SK-N-MC (cell line): Measurements from ENCODE around the gene LTC4S.

ENCODE experiments used
- DNase-seq: peaks from one replicate; pipeline ENCODE4 v3.0.0-alpha.2; 2011; ENCODE audit warnings: low read depth, low spot score
- H3K27ac ChIP-seq: fragments of 200-600 bp; sonication (generic); 2 replicates; pipeline ENCODE4 v1.5.1; 2016; ENCODE audit warnings: mixed run types
- H3K36me3 ChIP-seq: fragments of 200-600 bp; sonication (generic); 2 replicates; pipeline ENCODE4 v1.6.1; 2017; ENCODE audit warnings: antibody characterized with exemption, low read length, mixed read lengths; ENCODE audit not compliant: insufficient read depth
- H3K4me3 ChIP-seq: fragments of 200-600 bp; sonication (generic); 2 replicates; pipeline ENCODE4 v1.5.1; 2016
- H3K9ac ChIP-seq: fragments of 200-600 bp; sonication (generic); 2 replicates; pipeline ENCODE4 v1.8.0; 2017; ENCODE audit warnings: mixed run types, mixed read lengths; ENCODE audit not compliant: insufficient read length
- H3K9me3 ChIP-seq: fragments of 200-600 bp; sonication (generic); 2 replicates; pipeline ENCODE4 v1.6.1; 2017; ENCODE audit warnings: low read depth, mild to moderate bottlenecking, antibody characterized with exemption, low read length, moderate library complexity, mixed read lengths
- EZH2 ChIP-seq: fragments of 200-600 bp; sonication (generic); IDR thresholded peaks from one replicate; pipeline ENCODE4 v1.6.1; 2017; ENCODE audit warnings: antibody characterized with exemption
- FOXP2 ChIP-seq: optimal IDR thresholded peaks from 2 replicates; pipeline ENCODE3; 2011; ENCODE audit warnings: mild to moderate bottlenecking, moderate library complexity; ENCODE audit not compliant: insufficient read depth; ENCODE audit errors: extremely low read length, control extremely low read depth
- POLR2AphosphoS5 ChIP-seq: IDR thresholded peaks from 2 replicates; pipeline ENCODE4 v1.6.1; 2012; ENCODE audit warnings: mild to moderate bottlenecking, low read depth, low read length, borderline replicate concordance

Gene LTC4S

DNA sequence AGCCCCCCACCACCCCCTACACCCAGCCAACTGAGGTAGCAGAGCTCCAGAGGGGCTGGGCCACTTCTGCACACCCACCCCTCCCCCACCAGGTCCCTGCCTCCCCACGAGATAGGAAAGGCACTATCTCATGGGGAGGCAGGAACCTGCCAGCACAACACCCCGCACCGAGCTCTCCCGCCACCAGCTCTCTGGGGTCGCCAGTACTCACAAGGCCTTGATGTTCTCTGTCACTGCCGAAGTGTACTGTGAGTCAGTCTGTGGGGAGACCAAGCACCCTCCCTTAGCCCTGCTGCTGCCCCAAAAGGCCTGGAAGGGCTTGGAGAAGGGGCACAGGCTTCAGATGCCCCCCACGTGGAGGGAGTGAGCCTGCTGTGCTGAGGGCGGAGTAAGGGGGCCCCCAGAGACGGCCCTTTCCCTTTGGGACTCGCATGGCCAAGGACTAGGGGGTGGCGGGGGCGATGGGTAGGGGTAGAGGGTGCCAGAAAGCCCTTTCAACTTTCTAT, 7.0 kb downstream of the LTC4S start:
- TF ChIP-seq EZH2 (no peak), FOXP2 (no peak), POLR2AphosphoS5 (no peak)
- no peak for DNase-seq
- Histone ChIP-seq H3K4me3 (no peak overlapping the region), H3K9me3 (no peaks in the 10 kb centered on the region), H3K9ac (no peak overlapping the region), H3K27ac (no peak overlapping the region), H3K36me3 (no peaks in the 10 kb centered on the region; the same call in 1 of the 2 replicates)

DNA sequence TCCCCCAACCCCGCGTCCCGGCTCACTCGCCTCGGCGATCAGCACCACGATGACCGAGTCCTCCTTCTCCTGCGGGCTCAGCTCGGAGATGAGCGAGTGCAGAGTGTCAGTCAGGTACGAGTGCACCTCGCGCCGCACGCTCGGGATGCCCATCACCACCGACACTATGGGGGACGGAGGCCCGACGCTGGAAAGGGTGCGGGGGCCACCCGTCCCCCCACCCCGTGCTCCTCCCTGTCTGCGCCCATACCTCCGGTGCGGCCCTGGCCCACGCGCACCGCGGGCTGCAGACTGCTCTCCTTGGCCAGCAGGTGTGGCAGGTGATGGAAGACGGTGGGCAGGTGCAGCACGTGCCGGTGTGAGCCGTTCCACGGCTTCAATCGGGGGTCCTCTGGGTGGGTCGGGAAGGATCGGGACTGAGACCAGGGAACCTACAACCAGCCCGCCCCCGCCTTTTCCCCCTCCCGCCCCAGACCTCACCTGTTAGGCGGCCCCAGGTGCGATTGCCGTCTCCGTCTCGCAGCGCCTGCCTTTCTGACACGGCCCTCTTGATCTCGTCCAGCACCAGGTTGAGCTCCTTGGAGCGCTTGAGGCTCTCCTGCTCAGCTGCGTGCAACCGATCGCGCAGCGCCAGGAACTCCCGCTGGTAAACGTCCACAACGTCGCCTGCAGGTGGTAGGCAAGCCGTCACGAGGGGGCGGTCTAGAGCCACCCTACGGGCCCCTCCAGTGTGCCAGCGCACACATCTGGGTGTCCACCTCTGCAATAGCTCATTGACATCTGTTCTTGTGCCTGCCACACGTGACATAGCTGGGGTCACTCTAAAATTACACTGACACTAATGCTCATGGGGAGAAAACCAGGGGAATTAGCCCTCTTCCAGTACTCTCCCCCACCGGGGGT, 7.8 kb downstream of the LTC4S start:
- TF ChIP-seq FOXP2, result no peak
- TF ChIP-seq EZH2, result no peak
- no peaks in the 10 kb centered on the region; the same call in 1 of the 2 replicates for H3K36me3 ChIP-seq
- no peaks in the 10 kb centered on the region for H3K9me3 ChIP-seq
- H3K27ac ChIP-seq, result no peak overlapping the region
- no peak for DNase-seq
- no peak overlapping the region for H3K9ac ChIP-seq
- H3K4me3 ChIP-seq, result no peak overlapping the region

DNA sequence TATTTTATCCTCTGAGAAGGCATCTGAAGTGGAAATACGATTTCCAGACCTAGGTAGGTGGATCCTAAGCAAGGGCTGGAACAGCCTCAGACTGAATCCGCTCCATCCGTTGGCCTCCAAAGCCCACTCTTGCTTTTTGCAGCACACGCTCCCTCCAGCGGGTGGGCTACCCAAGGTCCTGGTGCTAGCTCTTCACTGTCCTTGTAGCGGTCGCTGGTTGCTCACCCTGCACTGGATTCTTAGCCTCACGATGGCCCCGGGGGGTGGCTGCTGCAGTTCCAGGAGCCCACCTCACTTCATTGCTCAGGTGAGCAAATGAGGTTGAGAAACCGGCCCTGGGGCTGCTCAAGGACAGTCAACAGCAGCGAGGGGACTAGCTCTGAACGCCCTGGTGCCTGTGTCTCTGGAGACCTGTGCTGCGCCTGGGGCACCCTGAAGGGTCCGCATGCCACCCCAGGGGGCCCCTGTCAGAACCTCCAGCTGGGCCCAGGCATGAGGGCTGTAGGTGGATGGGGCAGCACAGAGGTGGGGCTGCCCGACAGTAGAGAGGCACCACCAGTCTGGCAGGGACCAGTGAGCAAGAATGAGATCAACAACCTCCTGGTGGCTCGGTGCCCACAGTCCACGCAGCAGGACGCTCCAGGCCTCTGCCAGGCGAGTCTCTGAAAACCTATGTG, 8.6 kb downstream of the LTC4S start:
- no peak for DNase-seq
- no peak for TF ChIP-seq POLR2AphosphoS5
- no peak for TF ChIP-seq FOXP2
- H3K36me3 ChIP-seq, result no peaks in the 10 kb centered on the region; the same call in 1 of the 2 replicates

DNA sequence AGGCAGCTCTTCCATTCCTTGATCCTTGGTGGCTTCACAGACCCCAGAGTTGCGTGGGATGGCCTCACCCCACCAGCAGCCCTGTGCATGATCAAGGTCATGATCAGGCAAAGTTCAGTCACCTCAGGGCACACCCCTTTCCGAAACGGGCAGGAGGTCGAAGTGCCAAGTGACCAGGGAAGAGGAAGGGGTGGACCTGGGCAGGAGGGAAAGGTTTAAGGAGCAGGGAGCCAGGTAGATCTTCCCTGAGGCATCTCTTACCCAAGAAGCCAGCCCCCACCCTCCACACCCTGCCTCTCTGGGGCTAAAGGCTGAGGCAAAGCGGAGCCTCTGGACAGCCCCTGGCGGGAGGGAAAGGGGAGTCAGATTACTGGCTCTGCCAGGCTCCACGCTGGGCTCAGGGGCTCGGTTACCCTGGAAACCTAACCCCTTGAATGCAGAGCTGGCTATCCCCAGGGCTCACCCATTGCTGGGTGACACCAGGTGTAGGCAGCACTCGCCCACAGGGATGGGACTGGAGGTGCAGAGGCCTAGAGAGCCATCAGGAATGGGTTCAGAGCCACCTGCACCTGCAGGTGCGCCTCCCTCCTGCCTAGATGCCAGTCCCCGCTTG, 9.3 kb downstream of the LTC4S start:
- Histone ChIP-seq H3K9ac (no peak overlapping the region), H3K27ac (no peak overlapping the region), H3K9me3 (no peaks in the 10 kb centered on the region), H3K36me3 (no peaks in the 10 kb centered on the region; the same call in 1 of the 2 replicates), H3K4me3 (no peak overlapping the region)
- TF ChIP-seq POLR2AphosphoS5 (no peak), EZH2 (no peak), FOXP2 (no peak)
- DNase-seq, result no peak

More for the DNA sequence above, 8.6 kb downstream of the LTC4S start:
- no peak overlapping the region for H3K9ac ChIP-seq
- no peak overlapping the region for H3K4me3 ChIP-seq
- no peaks in the 10 kb centered on the region for H3K9me3 ChIP-seq
- H3K27ac ChIP-seq, result no peak overlapping the region

DNA sequence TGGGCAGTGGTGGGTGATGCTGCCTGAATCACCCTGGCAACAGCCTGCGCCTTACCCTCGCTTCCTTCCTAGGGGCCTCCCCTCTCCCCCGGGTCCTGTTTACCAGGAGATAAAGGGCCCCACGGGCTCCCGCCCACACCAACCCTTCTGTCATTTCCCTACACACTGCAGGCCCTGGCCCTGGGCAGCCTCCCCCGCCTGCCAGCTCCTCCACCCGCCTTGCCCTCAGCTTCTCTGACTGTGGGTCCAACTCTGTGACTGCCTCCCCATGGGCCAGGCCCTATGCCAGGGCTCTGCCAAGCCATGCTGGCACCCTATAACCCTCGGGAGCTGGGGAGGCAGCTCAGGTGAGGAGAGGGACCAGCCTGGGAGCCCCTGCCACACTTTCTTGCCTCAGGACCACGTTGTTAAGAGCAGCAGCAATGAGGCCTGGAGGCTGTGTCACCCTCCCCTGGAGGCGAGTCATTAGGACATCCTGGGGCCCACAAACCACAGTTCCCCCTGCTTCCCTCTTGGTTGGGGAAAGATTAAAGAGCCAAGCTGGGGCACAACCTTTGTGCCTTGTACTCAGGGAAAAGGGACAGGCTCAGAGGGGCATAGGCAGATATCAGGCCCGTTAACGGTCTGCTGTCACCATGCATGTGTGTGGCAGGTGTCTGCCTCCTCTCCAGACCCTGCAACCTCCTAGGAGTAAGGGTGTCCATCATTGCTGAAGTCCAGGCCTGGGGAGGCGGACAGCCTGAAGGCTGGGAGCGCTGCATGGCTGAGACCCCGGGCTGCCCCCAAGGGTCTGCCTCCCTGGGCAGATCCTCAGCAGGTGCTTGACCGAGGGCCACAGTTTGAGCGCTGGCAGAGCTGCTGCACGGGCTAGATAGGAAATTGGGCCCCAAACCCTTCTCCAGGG, 10.1 kb downstream of the LTC4S start:
- Histone ChIP-seq H3K9ac (no peak overlapping the region), H3K4me3 (no peak overlapping the region), H3K36me3 (no peaks in the 10 kb centered on the region; the same call in 1 of the 2 replicates), H3K27ac (no peak overlapping the region), H3K9me3 (no peaks in the 10 kb centered on the region)
- DNase-seq, result no peak
- TF ChIP-seq POLR2AphosphoS5, result no peak
- TF ChIP-seq FOXP2, result no peak
- no peak for TF ChIP-seq EZH2

DNA sequence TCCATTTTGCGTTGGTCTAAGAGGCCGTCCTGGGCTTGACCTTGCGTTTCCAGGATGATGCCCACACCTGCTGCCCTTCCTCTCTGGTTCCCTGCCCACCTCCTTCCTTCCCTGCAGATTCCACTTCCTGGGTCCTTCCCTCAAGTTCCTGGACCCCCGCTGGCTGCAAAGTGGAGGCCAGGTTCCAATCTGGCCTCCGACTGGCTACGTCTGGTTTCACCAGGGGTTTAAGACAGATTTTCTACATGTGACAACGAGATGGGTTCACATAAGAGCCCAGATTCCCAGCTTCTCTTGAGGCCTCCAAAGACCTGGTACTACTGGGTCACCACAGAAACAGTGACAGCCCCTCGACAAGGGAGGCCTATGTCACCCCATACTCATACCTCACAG, 10.8 kb downstream of the LTC4S start:
- no peaks in the 10 kb centered on the region; the same call in 1 of the 2 replicates for H3K36me3 ChIP-seq
- TF ChIP-seq FOXP2 (no peak), EZH2 (no peak), POLR2AphosphoS5 (no peak)
- H3K9me3 ChIP-seq, result no peaks in the 10 kb centered on the region
- no peak for DNase-seq
- no peak overlapping the region for H3K27ac ChIP-seq
- no peak overlapping the region for H3K9ac ChIP-seq
- H3K4me3 ChIP-seq, result no peak overlapping the region; the same call in 1 of the 2 replicates

DNA sequence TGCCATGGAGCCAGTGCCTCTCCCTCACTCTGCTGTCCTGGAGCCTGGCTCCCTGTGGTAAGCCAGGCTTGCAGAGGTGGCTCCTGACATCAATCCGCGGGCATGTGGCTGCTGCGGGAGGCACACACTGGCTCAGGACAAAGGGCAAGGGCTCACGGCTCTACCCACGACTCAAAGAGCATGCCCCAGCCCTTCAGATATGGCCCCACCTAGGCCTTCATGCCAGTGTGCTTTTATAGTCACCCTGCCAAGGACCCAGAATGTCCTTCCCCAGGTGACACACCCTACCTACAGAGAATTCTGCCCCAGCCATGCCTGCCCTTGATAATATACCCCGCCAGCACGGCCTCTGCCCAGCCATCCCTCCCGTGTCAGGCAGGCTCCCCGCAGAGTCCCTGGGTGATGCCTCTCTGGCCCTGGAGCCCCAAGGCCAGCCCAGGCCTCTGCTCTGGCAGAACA, 11.3 kb downstream of the LTC4S start:
- no peak for DNase-seq
- Histone ChIP-seq H3K4me3 (peak overlapping the region; percentile 86), H3K9me3 (no peaks in the 10 kb centered on the region), H3K36me3 (no peaks in the 10 kb centered on the region; the same call in 1 of the 2 replicates), H3K27ac (no peak overlapping the region), H3K9ac (peak overlapping the region; percentile 76)
- no peak for TF ChIP-seq EZH2
- TF ChIP-seq FOXP2, result no peak
- TF ChIP-seq POLR2AphosphoS5, result no peak
